ENCODE measurements around the gene JAG1. TPM values are rescaled to one million over a fixed set of nuclear protein-coding genes. Genes with fewer than 3 reads are reported as not detected.

The JAG1 gene
- total RNA-seq, 4 donors from 2014 or later = 64.2 to 153 (median 85.7) TPM

GRCh38 chr20:10639077-10639736, 34.6 kb downstream of the JAG1 start:
- no peak for ATAC-seq (ENCODE audit: low FRiP score)
- TF ChIP-seq CTCF (IDR thresholded peaks at IDR 0.05) = no peak
- no peak for DNase-seq (ENCODE audit: low spot score)

DNA sequence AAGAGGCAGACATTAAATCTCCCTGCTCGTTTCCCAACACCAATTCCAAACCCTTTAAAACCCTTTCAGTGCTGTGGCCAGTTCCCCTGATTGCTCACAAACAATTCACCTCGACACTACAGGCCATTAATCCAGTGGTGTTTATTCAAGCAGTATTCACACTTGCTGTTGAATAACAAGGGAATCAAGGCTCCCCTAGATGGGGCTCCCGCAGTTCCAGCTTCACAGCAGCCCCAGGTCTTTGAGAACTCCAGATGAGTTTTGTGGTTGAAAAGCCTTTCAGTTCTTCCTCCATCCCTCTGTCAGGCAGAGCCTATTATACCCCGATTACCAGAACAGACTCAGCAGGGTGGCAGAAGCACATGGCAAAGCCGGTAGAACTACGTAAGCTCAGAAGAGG, 36.2 kb downstream of the JAG1 start:
- no peak for TF ChIP-seq CTCF (IDR thresholded peaks at IDR 0.05)
- ATAC-seq (ENCODE audit: low FRiP score) = no peak

DNA sequence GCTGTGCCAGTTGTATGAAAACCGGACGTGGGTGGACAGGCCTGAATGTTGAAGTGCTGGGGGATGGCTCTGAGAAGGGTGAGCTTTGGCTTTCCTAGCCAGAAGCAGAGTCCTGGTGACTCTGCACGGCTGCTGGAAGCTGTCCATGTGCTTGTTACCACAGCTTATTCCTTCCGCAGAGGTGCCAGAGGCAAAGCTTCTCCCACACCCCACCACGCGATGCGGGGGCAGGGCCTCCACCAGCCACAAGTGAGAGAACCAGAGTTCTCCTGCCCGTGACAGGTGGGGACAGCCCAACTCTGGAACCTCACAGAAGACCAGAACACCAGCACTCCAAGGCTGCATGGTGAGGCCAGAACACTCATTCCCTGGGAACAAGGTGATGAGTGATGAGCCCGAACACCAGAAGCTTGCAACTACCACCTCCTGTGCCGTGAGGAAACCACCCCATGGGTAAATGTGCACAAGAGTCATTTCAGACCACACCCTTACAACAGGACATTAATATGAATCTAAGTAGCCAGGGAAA, 36.7 kb downstream of the JAG1 start:
- no peak for DNase-seq (ENCODE audit: low spot score)
- TF ChIP-seq CTCF (IDR thresholded peaks at IDR 0.05) = no peak
- ATAC-seq (ENCODE audit: low FRiP score) = peak; percentile 58

More for the DNA sequence above, 36.2 kb downstream of the JAG1 start:
- no peak for DNase-seq (ENCODE audit: low spot score)

GRCh38 chr20:10636326-10636818, 37.4 kb downstream of the JAG1 start:
- ATAC-seq (ENCODE audit: low FRiP score) (peak; percentile 35), DNase-seq (ENCODE audit: low spot score) (no peak)

GRCh38 chr20:10635476-10636208, 38.2 kb downstream of the JAG1 start:
- no peak for DNase-seq (ENCODE audit: low spot score)
- TF ChIP-seq CTCF (IDR thresholded peaks at IDR 0.05) = no peak
- no peak for ATAC-seq (ENCODE audit: low FRiP score)

More at GRCh38 chr20:10636326-10636818, 37.4 kb downstream of the JAG1 start:
- no peak for TF ChIP-seq CTCF (IDR thresholded peaks at IDR 0.05)

DNA sequence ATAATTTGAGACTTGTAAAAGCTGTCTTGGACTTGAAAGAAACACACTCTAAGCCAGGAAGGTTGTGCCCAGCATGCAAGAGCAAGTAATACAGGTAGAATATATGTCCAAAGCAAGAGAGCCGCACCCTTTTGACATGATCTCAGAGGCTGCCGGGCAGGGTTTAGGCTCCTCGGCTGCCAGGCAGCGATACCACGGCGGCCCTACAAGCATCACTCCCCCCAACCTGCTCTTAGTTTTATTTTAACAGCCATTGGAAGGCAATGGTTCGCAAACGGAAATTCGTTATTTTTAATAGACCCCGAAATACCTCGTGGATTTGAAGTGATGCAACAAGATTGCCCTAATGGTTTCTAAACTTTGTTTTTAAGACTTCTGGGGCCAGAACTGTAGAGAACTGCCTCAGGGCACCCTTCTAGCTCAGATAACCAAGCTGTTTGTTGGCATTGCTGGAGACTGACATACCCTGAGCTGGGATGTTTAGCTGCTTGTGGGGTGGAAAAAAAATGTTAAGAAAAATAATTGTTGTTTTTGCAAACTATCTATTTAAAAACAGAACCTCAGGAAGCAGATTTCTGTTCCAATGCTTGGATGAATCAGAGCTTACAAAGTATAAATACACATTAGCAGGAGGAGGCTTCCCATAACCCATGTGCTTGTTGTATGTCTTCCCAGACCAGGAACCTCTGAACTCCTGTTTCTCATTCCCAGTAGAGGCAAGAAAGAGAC, 39.0 kb downstream of the JAG1 start:
- ATAC-seq (ENCODE audit: low FRiP score) (no peak), DNase-seq (ENCODE audit: low spot score) (no peak)
- TF ChIP-seq CTCF (IDR thresholded peaks at IDR 0.05) = no peak

Data from omental fat pad (tissue), 4 donors.